Measurements from ENCODE around the gene UBA6.
"Not testable (repeated sequence)": the region's sequence is repeated elsewhere in the genome, so short reads cannot be mapped to it uniquely, and the experiment has no call there.

The UBA6 gene

GRCh38 chr4:67659065-67659464 lies 41.9 kb downstream of the UBA6 start:
- DNase-seq: no peak

GRCh38 chr4:67658302-67658701 lies 42.7 kb downstream of the UBA6 start:
- DNase-seq: no peak

- no peak for DNase-seq
Measured at GRCh38 chr4:67651536-67651935, 49.4 kb downstream of the UBA6 start.

- no peak for DNase-seq
Measured at GRCh38 chr4:67638136-67638535, 62.8 kb downstream of the UBA6 start.

GRCh38 chr4:67636978-67637377 lies 64.0 kb downstream of the UBA6 start:
- not testable (repeated sequence) for DNase-seq

GRCh38 chr4:67635331-67635730 lies 65.6 kb downstream of the UBA6 start:
- no peak for DNase-seq

- DNase-seq: no peak
Measured at GRCh38 chr4:67634741-67635140, 66.2 kb downstream of the UBA6 start.

- no peak for DNase-seq
Measured at GRCh38 chr4:67632492-67632891, 68.5 kb downstream of the UBA6 start.

- DNase-seq: no peak
Measured at GRCh38 chr4:67624939-67625338, 76.0 kb downstream of the UBA6 start.

- DNase-seq: no peak
Measured at GRCh38 chr4:67616478-67616877, 84.5 kb downstream of the UBA6 start.

GRCh38 chr4:67615119-67615518 lies 85.8 kb downstream of the UBA6 start:
- no peak for DNase-seq

- DNase-seq: no peak
Measured at GRCh38 chr4:67614186-67614585, 86.8 kb downstream of the UBA6 start.

- no peak for DNase-seq
Measured at GRCh38 chr4:67608027-67608426, 92.9 kb downstream of the UBA6 start.

- no peak for DNase-seq
Measured at GRCh38 chr4:67604749-67605148, 96.2 kb downstream of the UBA6 start.

- no peak for DNase-seq
Measured at GRCh38 chr4:67604029-67604381, 97.0 kb downstream of the UBA6 start.

GRCh38 chr4:67603310-67604028 lies 97.5 kb downstream of the UBA6 start:
- DNase-seq: no peak

- no peak for DNase-seq
Measured at GRCh38 chr4:67593741-67594175, 107.2 kb downstream of the UBA6 start.

- DNase-seq: no peak
Measured at GRCh38 chr4:67587156-67587555, 113.8 kb downstream of the UBA6 start.

- no peak for DNase-seq
Measured at GRCh38 chr4:67584496-67584895, 116.5 kb downstream of the UBA6 start.

- no peak for DNase-seq
Measured at GRCh38 chr4:67581913-67582312, 119.0 kb downstream of the UBA6 start.

- no peak for DNase-seq
Measured at GRCh38 chr4:67581208-67581857, 119.6 kb downstream of the UBA6 start.

GRCh38 chr4:67580577-67580976 lies 120.4 kb downstream of the UBA6 start:
- DNase-seq: no peak

GRCh38 chr4:67576538-67576937 lies 124.4 kb downstream of the UBA6 start:
- DNase-seq: no peak

GRCh38 chr4:67576059-67576466 lies 124.9 kb downstream of the UBA6 start:
- DNase-seq: no peak
